Epithelial cell of proximal tubule (primary cell): ENCODE data around the gene WDR49. TPM values are rescaled to one million over a fixed set of nuclear protein-coding genes. Genes with fewer than 3 reads are reported as not detected.

Experiments
- DNase-seq: peaks from one replicate; pipeline ENCODE4 v3.0.0-alpha.2; 2011; ENCODE audit warnings: low read depth
- H3K4me3 ChIP-seq: 2 replicates; pipeline ENCODE4 v1.5.1; 2011; ENCODE audit warnings: low read depth, mild to moderate bottlenecking, low read length
- CTCF ChIP-seq: conservative IDR thresholded peaks from 2 replicates; pipeline ENCODE4 v1.5.1; 2012; ENCODE audit warnings: low read depth, mild to moderate bottlenecking, low read length
- total RNA-seq: library from RNA; depleted of rRNA; stranded (reverse); fragments of >200 nt; gene quantifications from 2 replicates; pipeline ENCODE4 v1.2.3, GENCODE V29; 2015

WDR49 gene
- total RNA-seq, 1 donor from 2014 or later = not detected

DNA sequence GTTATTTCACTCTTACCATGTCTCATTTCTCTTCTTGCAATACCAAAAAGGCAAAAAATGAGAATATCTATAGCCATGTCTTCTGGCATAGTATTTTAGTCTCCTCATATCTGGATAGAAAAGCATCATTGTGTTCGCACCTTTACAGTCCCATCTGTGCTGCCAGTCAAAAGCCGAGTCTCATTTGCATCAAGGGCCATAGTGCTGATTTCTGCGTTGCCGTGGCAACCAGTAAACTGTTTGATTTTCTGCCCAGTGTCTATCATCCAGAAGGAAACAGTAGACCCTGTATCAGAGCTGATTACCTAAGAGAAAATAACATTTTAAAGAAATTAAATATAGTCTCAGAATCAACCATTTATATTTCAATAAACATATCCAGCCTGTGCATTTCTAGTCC lies 93.8 kb downstream of the WDR49 start:
- no peak for DNase-seq
- no peak for TF ChIP-seq CTCF
- H3K4me3 ChIP-seq = no peak overlapping the region

- H3K4me3 ChIP-seq = no peak overlapping the region
- no peak for DNase-seq
- no peak for TF ChIP-seq CTCF
These were observed 98.8 kb downstream of the WDR49 start for GRCh38 chr3:167554898-167555297.

- DNase-seq = no peak
- TF ChIP-seq CTCF = no peak
- no peak overlapping the region for H3K4me3 ChIP-seq
These were observed 115.7 kb downstream of the WDR49 start for GRCh38 chr3:167538081-167538480.

GRCh38 chr3:167521006-167521355 lies 132.8 kb downstream of the WDR49 start:
- DNase-seq = no peak
- no peak for TF ChIP-seq CTCF
- H3K4me3 ChIP-seq = no peak overlapping the region

DNA sequence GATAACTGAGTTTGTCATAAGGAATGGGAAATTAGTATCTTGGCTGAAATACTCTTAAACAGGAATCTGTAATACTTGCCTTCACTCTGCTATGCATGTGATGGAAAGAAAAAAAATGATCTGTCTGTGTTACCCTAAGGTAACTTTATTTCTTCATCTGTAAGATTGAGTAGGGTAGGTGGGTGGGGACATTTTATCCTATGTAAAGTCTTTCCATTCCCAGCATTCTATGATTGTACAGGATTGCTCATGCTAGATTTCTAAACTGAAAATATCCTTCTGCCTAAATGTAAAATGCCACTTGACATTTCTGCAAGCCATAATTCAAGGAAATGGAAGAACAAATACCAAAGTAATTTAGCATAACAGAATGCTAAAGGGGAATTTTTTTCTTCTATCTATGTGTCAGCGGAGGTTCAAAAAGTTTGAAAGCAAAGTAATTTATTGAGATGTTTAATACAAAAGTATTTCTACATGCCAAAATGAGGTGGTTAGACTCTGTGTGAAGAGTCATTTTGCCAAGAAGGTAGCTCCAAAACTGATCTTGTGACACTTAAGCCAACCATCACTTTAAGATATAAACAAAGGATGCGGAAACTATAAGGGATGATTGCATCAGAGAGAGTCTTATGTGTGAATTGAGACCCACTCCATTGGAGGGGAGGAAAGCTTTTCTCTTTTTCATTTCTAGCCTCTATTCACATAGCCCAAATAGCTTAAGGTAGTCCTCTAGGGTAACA lies 133.3 kb downstream of the WDR49 start:
- no peak overlapping the region for H3K4me3 ChIP-seq
- TF ChIP-seq CTCF = no peak
- no peak for DNase-seq

- DNase-seq = no peak
- no peak overlapping the region for H3K4me3 ChIP-seq
- no peak for TF ChIP-seq CTCF
These were observed 145.8 kb downstream of the WDR49 start for GRCh38 chr3:167507954-167508353.

GRCh38 chr3:167502401-167502800 lies 151.3 kb downstream of the WDR49 start:
- TF ChIP-seq CTCF = no peak
- DNase-seq = no peak

More at GRCh38 chr3:167502401-167502800, 151.3 kb downstream of the WDR49 start:
- H3K4me3 ChIP-seq = no peak overlapping the region
